ENCODE data around the gene ARMH3. TPM values are rescaled to one million over a fixed set of nuclear protein-coding genes. Genes with fewer than 3 reads are reported as not detected.

Gene ARMH3
- total and polyA plus RNA-seq, 3 experiments from 2014 or later, result 23.1 to 25.7 (median 25.1) TPM

DNA sequence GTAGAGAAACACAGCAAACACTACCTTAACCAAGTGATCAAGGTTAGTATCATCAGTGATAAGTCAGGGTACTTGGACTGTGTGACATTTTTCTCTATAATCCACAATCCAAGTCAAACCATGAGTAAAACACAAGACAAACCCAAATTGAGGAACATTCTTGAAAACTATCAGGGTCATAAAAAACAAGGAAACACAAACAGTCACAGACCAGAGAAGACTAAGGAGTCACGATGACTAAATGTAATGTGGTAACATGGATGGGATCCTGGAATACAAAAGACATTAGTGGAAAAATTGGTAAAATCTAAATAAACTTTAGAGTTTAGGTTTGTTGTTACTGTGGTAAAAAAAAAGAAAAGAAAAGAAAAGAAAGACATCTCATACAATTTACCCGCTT lies 103.8 kb downstream of the ARMH3 start:
- Histone ChIP-seq H3K36me3 (ENCODE audit: insufficient read depth, low read length) (peaks cover 6% of the 10 kb centered on the region), H3K27me3 (ENCODE audit: insufficient read depth, low read length, poor library complexity, severe bottlenecking) (no peaks in the 10 kb centered on the region), H3K4me1 (ENCODE audit: insufficient read depth, low read length) (no peaks in the 10 kb centered on the region), H3K4me3 (ENCODE audit: low read length) (no peak overlapping the region), H3K27ac (ENCODE audit: low read depth, low read length) (no peak overlapping the region), H3K9me3 (ENCODE audit: low read length) (no peaks in the 10 kb centered on the region)
- Mint-ChIP-seq H3K27me3 (no peaks in the 10 kb centered on the region), H3K36me3 (peaks cover 46 to 83% (median 64%) of the 10 kb centered on the region in 3 donors), H3K9me3 (peaks cover 0 to 16% (median 8%) of the 10 kb centered on the region in 5 donors), H3K27ac (no peak overlapping the region), H3K4me1 (peaks cover 0 to 4% (median 0%) of the 10 kb centered on the region in 3 donors), H3K4me3 (no peak overlapping the region)
- POLR2A ChIA-PET, result no interaction called here
- DNase-seq, result no peak
- CTCF ChIA-PET, result no interaction called here

DNA sequence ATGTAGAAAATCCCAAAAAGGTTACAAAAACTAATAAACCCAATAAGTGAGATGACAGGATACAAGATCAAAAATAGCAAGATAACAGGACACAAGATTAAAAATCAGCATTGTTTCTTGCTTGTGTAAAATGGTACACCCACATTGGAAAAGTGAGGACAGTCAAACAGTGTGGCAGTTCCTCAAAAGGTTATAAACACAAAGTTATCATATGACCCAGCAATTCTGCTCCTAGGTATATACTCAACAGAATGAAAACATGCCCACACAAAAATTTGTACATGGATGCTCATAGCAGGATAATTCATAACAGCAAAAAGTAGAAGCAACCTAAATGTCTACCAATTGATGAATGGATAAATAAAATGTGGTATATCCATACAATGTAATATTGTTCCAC lies 105.8 kb downstream of the ARMH3 start:
- peaks cover 40 to 78% (median 66%) of the 10 kb centered on the region in 3 donors for H3K36me3 Mint-ChIP-seq
- CTCF ChIA-PET, result no interaction called here
- no peak overlapping the region for H3K27ac ChIP-seq (ENCODE audit: low read depth, low read length)
- H3K4me3 Mint-ChIP-seq, result no peak overlapping the region
- H3K27me3 Mint-ChIP-seq, result no peaks in the 10 kb centered on the region
- peaks cover 0 to 16% (median 8%) of the 10 kb centered on the region in 5 donors for H3K9me3 Mint-ChIP-seq
- H3K9me3 ChIP-seq (ENCODE audit: low read length), result no peaks in the 10 kb centered on the region
- peaks cover 3% of the 10 kb centered on the region for H3K36me3 ChIP-seq (ENCODE audit: insufficient read depth, low read length)
- H3K4me1 ChIP-seq (ENCODE audit: insufficient read depth, low read length), result no peaks in the 10 kb centered on the region
- POLR2A ChIA-PET, result no interaction called here
- no peak for DNase-seq
- H3K27me3 ChIP-seq (ENCODE audit: insufficient read depth, low read length, poor library complexity, severe bottlenecking), result no peaks in the 10 kb centered on the region
- H3K4me3 ChIP-seq (ENCODE audit: low read length), result no peak overlapping the region
- peak overlapping the region in 1 of 8 donors; percentile 1 for H3K27ac Mint-ChIP-seq
- peaks cover 0 to 4% (median 0%) of the 10 kb centered on the region in 3 donors for H3K4me1 Mint-ChIP-seq

DNA sequence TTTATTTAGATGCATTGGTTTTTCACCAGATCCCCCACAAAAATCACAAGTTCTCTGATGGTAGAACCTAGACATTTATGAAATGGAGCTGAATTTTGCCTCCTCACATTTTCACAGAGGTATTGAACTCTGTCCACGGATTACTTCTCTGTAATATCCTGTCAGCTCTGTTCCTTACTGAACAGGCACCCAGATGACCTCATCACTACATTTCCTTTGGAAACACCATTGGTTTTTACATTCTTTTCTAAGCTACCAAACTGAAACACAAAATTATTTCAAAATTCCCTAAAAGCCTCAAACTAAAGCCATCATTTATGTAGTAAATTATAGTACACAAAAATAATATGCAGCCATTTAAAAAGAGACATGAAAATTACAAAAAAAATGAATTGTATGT lies 114.1 kb downstream of the ARMH3 start:
- H3K4me1 ChIP-seq (ENCODE audit: insufficient read depth, low read length), result no peaks in the 10 kb centered on the region
- no peaks in the 10 kb centered on the region for H3K27me3 ChIP-seq (ENCODE audit: insufficient read depth, low read length, poor library complexity, severe bottlenecking)
- POLR2A ChIA-PET, result no interaction called here
- H3K27ac Mint-ChIP-seq, result no peak overlapping the region
- no peaks in the 10 kb centered on the region for H3K9me3 ChIP-seq (ENCODE audit: low read length)
- H3K36me3 ChIP-seq (ENCODE audit: insufficient read depth, low read length), result no peaks in the 10 kb centered on the region
- peaks cover 5 to 12% (median 10%) of the 10 kb centered on the region in 3 donors for H3K4me1 Mint-ChIP-seq
- no peak overlapping the region for H3K4me3 Mint-ChIP-seq
- CTCF ChIA-PET, result interaction anchor here (1.5 kb wide), 1 partner anchor 131 kb away, joined by 3 read pairs; no protein-coding TSS in a partner anchor
- H3K9me3 Mint-ChIP-seq, result no peaks in the 10 kb centered on the region
- no peak for DNase-seq
- no peak overlapping the region for H3K27ac ChIP-seq (ENCODE audit: low read depth, low read length)
- H3K36me3 Mint-ChIP-seq, result peaks cover 19 to 61% (median 23%) of the 10 kb centered on the region in 3 donors
- no peak overlapping the region for H3K4me3 ChIP-seq (ENCODE audit: low read length)
- H3K27me3 Mint-ChIP-seq, result no peaks in the 10 kb centered on the region

DNA sequence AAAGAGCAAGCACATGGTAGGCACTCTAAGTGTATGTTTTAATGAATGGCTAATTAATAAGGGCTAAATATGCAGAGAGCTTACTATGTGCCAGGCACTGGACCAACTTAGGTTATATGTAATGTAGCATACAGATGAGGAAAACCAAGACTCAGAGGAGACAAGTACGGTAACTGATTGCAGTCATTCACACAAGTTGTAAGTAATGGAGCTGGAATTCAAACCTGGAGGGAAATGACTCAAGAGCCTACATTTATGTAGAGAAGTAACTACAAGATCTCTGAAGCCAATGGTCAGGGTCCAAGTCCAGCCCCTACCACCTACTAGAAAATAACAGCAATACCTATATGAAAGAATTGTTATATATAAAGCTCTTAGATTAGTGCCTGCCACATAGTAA lies 115.1 kb downstream of the ARMH3 start:
- Mint-ChIP-seq H3K9me3 (no peaks in the 10 kb centered on the region), H3K36me3 (peaks cover 13 to 58% (median 18%) of the 10 kb centered on the region in 3 donors), H3K4me3 (no peak overlapping the region), H3K27me3 (no peaks in the 10 kb centered on the region), H3K27ac (no peak overlapping the region), H3K4me1 (peaks cover 5 to 12% (median 10%) of the 10 kb centered on the region in 3 donors)
- no peak overlapping the region for H3K4me3 ChIP-seq (ENCODE audit: low read length)
- H3K27me3 ChIP-seq (ENCODE audit: insufficient read depth, low read length, poor library complexity, severe bottlenecking), result no peaks in the 10 kb centered on the region
- no peaks in the 10 kb centered on the region for H3K4me1 ChIP-seq (ENCODE audit: insufficient read depth, low read length)
- no peaks in the 10 kb centered on the region for H3K36me3 ChIP-seq (ENCODE audit: insufficient read depth, low read length)
- no peak overlapping the region for H3K27ac ChIP-seq (ENCODE audit: low read depth, low read length)
- DNase-seq, result no peak
- ChIA-PET CTCF (interaction anchor here (1.5 kb wide), 1 partner anchor 132 kb away, joined by 3 read pairs; no protein-coding TSS in a partner anchor), POLR2A (no interaction called here)
- no peaks in the 10 kb centered on the region for H3K9me3 ChIP-seq (ENCODE audit: low read length)

DNA sequence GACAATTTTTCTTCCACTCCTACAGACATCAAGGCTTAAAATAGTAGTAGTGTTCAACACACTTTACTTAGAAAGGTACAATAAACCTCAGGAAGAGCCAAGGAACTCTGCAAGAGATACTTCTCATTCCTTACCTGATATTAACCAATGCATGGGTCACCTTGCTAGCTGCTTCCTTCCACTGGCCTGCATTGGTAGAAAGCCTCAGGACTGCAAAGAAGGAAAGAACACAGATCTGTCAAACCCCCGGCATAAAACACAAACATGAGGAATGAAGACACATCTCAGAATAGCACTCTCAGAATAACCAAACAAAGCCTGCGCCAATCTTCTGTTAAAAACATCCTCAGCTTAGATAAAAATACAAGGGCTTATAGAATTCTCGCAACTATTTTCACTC lies 116.2 kb downstream of the ARMH3 start:
- no peaks in the 10 kb centered on the region for H3K27me3 Mint-ChIP-seq
- DNase-seq, result no peak
- Histone ChIP-seq H3K9me3 (ENCODE audit: low read length) (no peaks in the 10 kb centered on the region), H3K27me3 (ENCODE audit: insufficient read depth, low read length, poor library complexity, severe bottlenecking) (no peaks in the 10 kb centered on the region), H3K27ac (ENCODE audit: low read depth, low read length) (no peak overlapping the region), H3K4me3 (ENCODE audit: low read length) (no peak overlapping the region), H3K36me3 (ENCODE audit: insufficient read depth, low read length) (no peaks in the 10 kb centered on the region), H3K4me1 (ENCODE audit: insufficient read depth, low read length) (no peaks in the 10 kb centered on the region)
- no peak overlapping the region for H3K4me3 Mint-ChIP-seq
- no peak overlapping the region for H3K27ac Mint-ChIP-seq
- H3K4me1 Mint-ChIP-seq, result peaks cover 5 to 12% (median 10%) of the 10 kb centered on the region in 3 donors
- H3K9me3 Mint-ChIP-seq, result no peaks in the 10 kb centered on the region
- peaks cover 13 to 55% (median 15%) of the 10 kb centered on the region in 3 donors for H3K36me3 Mint-ChIP-seq
- POLR2A ChIA-PET, result interaction anchor here (0.6 kb wide), 1 partner anchor 44 kb away, joined by 3 read pairs; no protein-coding TSS in a partner anchor
- CTCF ChIA-PET, result no interaction called here

DNA sequence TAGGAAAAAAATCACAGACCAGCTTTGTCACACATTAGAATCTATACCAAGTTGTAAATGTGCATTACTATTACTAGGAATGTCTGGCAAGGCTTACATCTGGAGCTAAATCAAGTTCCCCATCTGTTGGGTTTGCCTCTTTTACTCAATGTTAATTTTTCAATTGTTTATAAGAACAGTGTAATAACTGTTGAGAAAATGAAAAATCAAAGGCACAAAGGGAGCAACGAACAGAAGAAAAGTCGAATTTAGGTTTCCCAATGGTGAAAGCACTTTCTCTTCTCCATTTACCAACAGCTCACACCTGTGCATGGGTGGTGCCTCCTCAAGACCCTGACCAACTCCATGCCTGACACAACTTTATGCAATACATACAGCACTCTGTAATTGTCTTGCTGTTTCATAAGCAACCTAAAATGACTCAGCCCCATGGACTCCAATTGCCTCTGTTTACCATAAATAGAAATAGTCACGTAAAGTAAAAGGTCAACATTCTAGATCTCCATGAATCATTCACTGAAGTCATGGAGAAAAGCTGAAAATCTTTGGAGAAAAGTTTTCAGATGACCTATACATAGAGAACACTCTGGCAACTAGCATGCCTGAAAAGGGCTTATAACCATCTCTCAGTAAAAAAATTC lies 116.8 kb downstream of the ARMH3 start:
- Mint-ChIP-seq H3K27ac (no peak overlapping the region), H3K36me3 (peaks cover 13 to 58% (median 15%) of the 10 kb centered on the region in 3 donors), H3K4me3 (no peak overlapping the region), H3K4me1 (peaks cover 5 to 12% (median 12%) of the 10 kb centered on the region in 3 donors), H3K9me3 (no peaks in the 10 kb centered on the region), H3K27me3 (no peaks in the 10 kb centered on the region)
- DNase-seq, result no peak
- H3K4me3 ChIP-seq (ENCODE audit: low read length), result no peak overlapping the region
- no peaks in the 10 kb centered on the region for H3K9me3 ChIP-seq (ENCODE audit: low read length)
- H3K36me3 ChIP-seq (ENCODE audit: insufficient read depth, low read length), result no peaks in the 10 kb centered on the region
- H3K27me3 ChIP-seq (ENCODE audit: insufficient read depth, low read length, poor library complexity, severe bottlenecking), result no peaks in the 10 kb centered on the region
- ChIA-PET CTCF (no interaction called here), POLR2A (no interaction called here)
- no peaks in the 10 kb centered on the region for H3K4me1 ChIP-seq (ENCODE audit: insufficient read depth, low read length)
- H3K27ac ChIP-seq (ENCODE audit: low read depth, low read length), result no peak overlapping the region

DNA sequence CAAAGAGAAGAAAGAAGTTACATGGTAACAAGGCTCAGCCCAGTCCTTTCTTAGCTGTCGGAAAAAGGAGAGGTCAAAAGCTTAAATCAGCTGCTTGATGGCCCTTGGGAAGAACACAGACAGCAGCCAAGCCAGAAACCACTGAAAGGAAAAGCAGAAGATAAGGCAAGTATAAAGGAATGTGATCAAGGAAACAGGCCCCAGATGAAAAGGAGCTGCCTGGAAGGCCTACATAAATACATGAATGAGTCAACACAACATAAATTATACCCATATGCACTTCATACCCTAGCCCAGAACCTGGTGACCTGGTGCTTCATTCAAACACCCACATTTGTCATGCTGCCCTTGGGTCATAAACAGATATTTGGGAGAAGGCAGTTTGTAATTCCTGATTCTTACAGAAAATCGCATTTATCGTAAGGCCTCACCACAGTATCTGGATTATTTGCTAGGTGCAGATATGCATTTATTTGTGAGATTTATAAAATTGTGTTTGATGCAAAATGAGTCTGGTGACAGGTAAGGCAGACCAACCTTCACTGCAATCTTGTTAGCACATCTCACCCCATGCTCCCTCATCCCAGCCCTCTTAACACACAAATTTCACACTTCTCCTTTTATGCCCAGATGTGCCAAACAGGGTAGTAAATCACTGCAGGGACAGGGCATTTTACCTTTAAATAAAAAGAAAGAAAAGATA lies 117.5 kb downstream of the ARMH3 start:
- Mint-ChIP-seq H3K4me3 (no peak overlapping the region), H3K27ac (peak overlapping the region in 1 of 8 donors; percentile 8), H3K4me1 (peaks cover 11 to 12% (median 12%) of the 10 kb centered on the region in 3 donors), H3K36me3 (peaks cover 12 to 61% (median 14%) of the 10 kb centered on the region in 3 donors), H3K27me3 (no peaks in the 10 kb centered on the region), H3K9me3 (no peaks in the 10 kb centered on the region)
- H3K9me3 ChIP-seq (ENCODE audit: low read length), result no peaks in the 10 kb centered on the region
- no peak for DNase-seq
- no peak overlapping the region for H3K4me3 ChIP-seq (ENCODE audit: low read length)
- ChIA-PET CTCF (no interaction called here), POLR2A (no interaction called here)
- H3K4me1 ChIP-seq (ENCODE audit: insufficient read depth, low read length), result no peaks in the 10 kb centered on the region
- H3K27me3 ChIP-seq (ENCODE audit: insufficient read depth, low read length, poor library complexity, severe bottlenecking), result no peaks in the 10 kb centered on the region
- no peak overlapping the region for H3K27ac ChIP-seq (ENCODE audit: low read depth, low read length)
- no peaks in the 10 kb centered on the region for H3K36me3 ChIP-seq (ENCODE audit: insufficient read depth, low read length)

DNA sequence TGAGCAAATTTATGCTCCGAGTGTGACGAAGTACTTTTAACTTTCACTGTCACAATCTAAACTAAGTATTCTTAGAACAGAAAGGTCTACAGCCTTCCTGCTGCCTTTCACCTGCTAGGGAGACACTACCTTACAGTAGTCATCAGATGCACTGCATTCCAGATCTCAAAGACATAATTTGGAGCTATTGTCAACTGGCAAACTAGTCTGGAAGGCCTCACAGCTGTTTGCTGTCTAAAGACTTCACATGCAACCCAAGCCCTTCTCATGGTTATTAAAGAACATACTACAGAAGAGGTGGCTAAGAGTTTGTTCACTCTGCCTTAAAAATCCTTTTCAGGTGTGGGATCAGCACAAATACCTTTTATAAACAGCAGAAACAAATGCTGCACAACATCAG lies 120.5 kb downstream of the ARMH3 start:
- H3K27ac Mint-ChIP-seq, result peak overlapping the region in 1 of 8 donors; percentile 47
- Histone ChIP-seq H3K36me3 (ENCODE audit: insufficient read depth, low read length) (no peaks in the 10 kb centered on the region), H3K9me3 (ENCODE audit: low read length) (no peaks in the 10 kb centered on the region), H3K27ac (ENCODE audit: low read depth, low read length) (no peak overlapping the region), H3K27me3 (ENCODE audit: insufficient read depth, low read length, poor library complexity, severe bottlenecking) (no peaks in the 10 kb centered on the region), H3K4me3 (ENCODE audit: low read length) (no peak overlapping the region), H3K4me1 (ENCODE audit: insufficient read depth, low read length) (no peaks in the 10 kb centered on the region)
- DNase-seq, result no peak
- H3K27me3 Mint-ChIP-seq, result no peaks in the 10 kb centered on the region
- no peak overlapping the region for H3K4me3 Mint-ChIP-seq
- no peaks in the 10 kb centered on the region for H3K9me3 Mint-ChIP-seq
- H3K36me3 Mint-ChIP-seq, result peaks cover 13 to 55% (median 16%) of the 10 kb centered on the region in 3 donors
- peaks cover 3 to 9% (median 5%) of the 10 kb centered on the region in 3 donors for H3K4me1 Mint-ChIP-seq
- ChIA-PET CTCF (no interaction called here), POLR2A (interaction anchor here (0.5 kb wide), 1 partner anchor 24 kb away, joined by 4 read pairs; no protein-coding TSS in a partner anchor)

Data from CD8-positive, alpha-beta memory T cell (primary cell).